ENCODE measurements around the gene FBXO27.
"Not testable (repeated sequence)": the region's sequence is repeated elsewhere in the genome, so short reads cannot be mapped to it uniquely, and the experiment has no call there.

FBXO27 gene

DNA sequence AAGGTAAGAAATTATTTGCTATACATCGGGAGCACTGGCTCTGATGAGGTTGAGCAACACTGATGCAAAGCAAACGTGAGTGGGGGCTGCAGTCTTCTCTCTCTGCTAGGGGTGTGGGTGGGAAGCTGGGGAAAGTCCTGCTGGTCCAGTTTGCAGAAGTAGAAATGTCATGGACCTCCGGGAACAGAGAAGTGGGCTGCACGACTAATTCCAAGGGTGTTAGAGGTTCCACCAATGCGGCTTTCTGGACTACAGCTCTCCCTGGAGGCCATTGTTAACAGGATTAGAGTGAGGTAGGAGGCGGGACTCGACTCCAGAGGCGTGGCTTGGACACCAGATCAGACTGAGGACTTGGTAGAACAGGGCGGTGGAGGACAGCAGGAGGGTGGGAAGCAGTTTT is 5.7 kb upstream of the FBXO27 start:
- peak; percentile 53 for DNase-seq (ENCODE audit: low spot score)

GRCh38 chr19:39037194-39037593 is 4.8 kb upstream of the FBXO27 start:
- DNase-seq (ENCODE audit: low spot score), result no peak

- DNase-seq (ENCODE audit: low spot score), result no peak
Observed at GRCh38 chr19:39036581-39036980, 4.2 kb upstream of the FBXO27 start.

- peak; percentile 32 for DNase-seq (ENCODE audit: low spot score)
Observed at GRCh38 chr19:39031368-39032062, 834 bp downstream of the FBXO27 start.

- no peak for DNase-seq (ENCODE audit: low spot score)
Observed at GRCh38 chr19:39030854-39031367, 1.4 kb downstream of the FBXO27 start.

DNA sequence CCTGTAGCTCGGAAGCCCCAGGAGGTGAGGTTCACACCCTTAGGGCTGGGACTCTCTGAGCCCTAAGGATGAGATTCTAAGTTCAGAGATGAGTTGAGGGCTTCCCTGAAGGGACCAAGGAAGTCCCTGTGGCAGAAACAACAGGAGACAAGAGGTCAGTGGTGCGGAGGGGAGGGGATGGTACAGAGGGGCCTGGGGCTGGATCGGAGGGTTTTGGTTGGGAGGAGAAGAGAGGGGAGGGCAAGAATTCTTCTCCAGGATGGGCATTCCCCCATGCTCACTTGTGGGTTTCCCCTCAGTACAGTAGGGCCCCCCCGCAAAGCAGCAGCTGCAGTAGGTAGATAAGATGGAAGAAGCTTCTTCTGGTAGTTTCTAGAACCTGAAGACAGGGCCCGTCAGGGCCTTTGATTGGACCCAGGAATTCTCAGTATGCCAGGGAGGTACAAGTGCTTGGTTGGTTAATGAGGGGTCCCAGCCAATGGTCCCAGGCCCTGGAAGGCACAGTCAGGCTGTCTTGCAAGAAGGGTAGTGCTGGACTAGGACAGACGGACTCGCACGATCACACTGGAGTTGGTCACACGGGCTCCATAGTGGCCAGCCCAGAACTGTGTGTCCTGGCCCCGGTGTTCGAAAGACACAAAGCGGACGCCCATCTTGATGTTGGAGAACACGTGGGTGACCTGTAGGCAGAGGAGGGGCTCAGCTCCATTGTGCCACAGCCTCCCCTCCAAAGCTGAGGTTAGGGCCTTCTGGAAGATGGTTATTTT is 7.3 kb downstream of the FBXO27 start:
- DNase-seq (ENCODE audit: low spot score), result no peak

- DNase-seq (ENCODE audit: low spot score), result no peak
Observed at GRCh38 chr19:39021063-39021462, 11.3 kb downstream of the FBXO27 start.

- no peak for DNase-seq (ENCODE audit: low spot score)
Observed at GRCh38 chr19:39017646-39018045, 14.7 kb downstream of the FBXO27 start.

DNA sequence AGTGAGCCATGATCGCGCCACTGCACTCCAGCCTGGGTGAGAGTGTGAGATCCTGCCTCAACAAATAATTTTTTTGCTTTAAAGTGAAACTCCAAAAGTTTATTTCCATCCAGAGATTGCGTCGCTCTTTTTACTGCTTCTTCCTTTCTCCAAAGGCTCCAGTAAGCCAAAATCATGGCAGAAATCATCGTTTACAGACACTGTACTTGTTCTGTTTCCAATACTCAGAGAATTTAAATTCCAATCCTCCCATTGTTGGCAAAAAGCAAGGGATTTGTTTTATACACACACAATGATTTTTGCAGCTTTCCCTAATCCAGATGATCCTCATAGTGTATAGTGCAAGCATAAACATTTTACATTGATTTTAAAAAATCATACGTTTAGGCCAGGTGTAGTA is 15.3 kb downstream of the FBXO27 start:
- DNase-seq (ENCODE audit: low spot score), result no peak

DNA sequence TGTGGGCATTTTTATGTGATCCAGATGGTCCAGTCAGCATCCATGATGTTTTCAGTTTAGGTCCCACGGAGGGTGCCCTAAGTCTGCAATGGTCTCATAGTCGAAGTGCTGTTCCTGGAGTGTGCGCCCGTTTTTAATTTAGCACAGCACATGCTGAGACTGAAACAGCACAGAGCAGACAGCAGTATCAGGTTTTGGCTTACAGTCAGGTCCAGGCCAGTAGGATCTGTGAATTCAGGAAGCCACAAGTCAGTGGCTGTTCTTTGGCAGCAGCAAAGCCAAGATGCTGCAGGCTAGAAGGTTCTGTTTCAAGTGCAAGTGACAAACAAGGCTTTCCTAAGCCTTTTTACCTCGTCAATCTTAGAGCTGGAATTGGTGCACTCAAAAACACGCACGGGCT is 18.3 kb downstream of the FBXO27 start:
- DNase-seq (ENCODE audit: low spot score), result no peak

- no peak for DNase-seq (ENCODE audit: low spot score)
Observed at GRCh38 chr19:39009001-39009400, 23.3 kb downstream of the FBXO27 start.

- no peak for DNase-seq (ENCODE audit: low spot score)
Observed at GRCh38 chr19:39008137-39008536, 24.2 kb downstream of the FBXO27 start.

- no peak for DNase-seq (ENCODE audit: low spot score)
Observed at GRCh38 chr19:39007096-39007495, 25.3 kb downstream of the FBXO27 start.

DNA sequence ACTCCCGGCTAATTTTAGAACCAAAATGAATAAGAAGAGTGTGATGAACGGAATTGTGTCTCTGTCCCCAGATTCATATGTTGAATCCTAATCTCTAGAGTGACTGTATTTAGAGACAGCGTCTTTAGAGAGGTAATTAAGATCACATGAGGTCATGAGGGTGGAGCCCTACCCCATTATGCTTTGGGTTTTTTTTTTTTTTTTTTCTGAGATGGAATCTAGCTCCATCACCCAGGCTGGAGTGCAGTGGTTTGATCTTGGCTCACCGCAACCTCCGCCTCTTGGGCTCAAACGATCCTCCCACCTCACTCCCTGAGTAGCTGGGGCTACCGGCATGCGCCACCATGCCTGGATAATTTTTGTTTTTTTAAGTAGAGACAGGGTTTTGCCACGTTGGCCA is 27.9 kb downstream of the FBXO27 start:
- DNase-seq (ENCODE audit: low spot score), result no peak

DNA sequence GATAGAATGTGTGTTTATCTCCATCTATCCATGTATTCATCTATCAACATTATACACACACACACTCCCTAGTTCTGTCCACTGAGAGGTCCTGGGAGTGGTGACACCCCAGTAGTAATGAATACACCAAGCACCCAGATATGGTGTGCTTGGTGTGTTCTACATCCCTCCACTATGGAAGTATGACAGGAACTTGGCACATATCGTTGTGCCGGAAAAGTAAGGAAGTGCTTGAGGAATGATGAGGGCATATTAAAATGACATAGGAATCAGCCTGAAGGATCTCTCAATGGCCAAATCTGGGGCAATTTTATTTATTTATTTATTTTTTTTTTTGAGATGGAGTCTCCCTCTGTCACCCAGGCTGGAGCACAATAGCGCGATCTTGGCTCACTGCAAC is 28.6 kb downstream of the FBXO27 start:
- no peak for DNase-seq (ENCODE audit: low spot score)

DNA sequence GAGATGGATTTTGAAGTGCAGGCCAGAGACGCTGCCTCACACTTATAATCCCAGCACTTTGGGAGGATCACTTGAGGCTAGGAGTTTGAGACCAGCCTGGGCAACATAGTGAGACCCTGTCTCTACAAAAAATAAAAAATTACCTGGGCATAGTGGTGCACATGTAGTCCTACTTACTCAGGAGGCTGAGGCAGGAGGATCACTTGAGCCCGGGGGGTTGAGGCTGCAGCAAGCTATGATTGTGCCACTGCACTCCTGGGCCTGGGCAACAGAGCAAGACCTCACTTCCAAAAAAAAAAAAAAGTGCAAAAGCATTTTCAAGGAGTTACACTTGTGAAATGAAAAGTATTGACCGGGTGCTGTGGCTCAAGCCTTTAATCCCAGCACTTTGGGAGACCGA is 29.2 kb downstream of the FBXO27 start:
- DNase-seq (ENCODE audit: low spot score), result no peak

GRCh38 chr19:39001041-39001440 is 31.3 kb downstream of the FBXO27 start:
- no peak for DNase-seq (ENCODE audit: low spot score)

- not testable (repeated sequence) for DNase-seq (ENCODE audit: low spot score)
Observed at GRCh38 chr19:38997576-38997975, 34.8 kb downstream of the FBXO27 start.

- no peak for DNase-seq (ENCODE audit: low spot score)
Observed at GRCh38 chr19:38993271-38993670, 39.1 kb downstream of the FBXO27 start.

DNA sequence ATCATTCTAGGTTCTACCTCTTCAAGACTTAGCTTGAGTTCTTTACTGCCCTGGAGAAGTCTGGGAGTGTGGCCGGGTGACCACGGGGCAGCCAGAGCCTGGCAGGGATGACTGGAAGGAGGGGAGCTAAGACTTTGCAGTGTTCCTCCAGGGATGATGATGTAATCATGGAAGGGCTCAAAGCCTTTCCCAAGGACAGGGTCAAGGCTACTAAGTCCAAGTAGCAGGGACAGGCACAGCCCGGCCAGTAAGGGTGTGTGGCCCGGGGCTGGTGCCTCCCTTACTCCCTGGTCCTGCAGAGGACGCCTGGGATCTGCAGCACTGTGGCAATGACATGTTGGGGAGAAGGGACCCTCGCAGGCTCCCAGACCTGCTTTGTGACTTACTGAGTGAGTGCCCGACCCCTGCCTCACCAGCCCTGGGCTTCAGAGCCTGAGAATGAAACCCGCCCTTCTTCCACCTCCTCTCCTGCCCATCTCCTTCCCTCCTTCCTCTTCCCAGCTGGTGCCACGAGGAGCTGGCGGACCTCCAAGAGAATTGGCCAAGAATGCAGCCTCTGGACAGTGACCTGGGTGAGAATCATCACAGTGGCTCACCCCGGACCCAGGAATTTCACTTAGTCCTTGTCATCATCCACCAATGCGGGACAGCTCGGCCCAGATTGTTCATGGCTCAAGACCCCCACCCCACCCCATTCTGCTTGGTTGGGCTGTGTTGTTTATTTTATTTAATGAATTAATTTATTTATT is 41.2 kb downstream of the FBXO27 start:
- DNase-seq (ENCODE audit: low spot score), result no peak

DNA sequence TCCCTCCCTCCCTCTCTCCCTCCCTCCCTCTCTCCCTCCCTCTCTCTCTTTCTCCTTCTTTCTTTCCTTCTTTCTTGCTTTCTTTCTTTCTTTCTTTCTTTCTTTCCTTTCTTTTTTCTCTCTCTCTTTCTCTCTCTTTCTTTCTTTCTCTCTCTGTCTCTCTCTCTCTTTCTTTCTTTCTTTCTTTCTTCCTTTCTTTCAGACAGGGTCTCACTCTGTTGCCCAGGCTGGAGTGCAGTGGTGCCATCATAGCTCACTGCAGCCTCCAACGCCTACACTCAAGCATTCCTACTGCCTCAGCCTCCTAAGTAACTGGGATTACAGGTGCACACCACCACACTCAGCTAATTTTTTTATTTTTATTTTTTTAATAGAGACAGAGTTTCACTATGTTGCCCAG is 42.7 kb downstream of the FBXO27 start:
- DNase-seq (ENCODE audit: low spot score), result not testable (repeated sequence)

DNA sequence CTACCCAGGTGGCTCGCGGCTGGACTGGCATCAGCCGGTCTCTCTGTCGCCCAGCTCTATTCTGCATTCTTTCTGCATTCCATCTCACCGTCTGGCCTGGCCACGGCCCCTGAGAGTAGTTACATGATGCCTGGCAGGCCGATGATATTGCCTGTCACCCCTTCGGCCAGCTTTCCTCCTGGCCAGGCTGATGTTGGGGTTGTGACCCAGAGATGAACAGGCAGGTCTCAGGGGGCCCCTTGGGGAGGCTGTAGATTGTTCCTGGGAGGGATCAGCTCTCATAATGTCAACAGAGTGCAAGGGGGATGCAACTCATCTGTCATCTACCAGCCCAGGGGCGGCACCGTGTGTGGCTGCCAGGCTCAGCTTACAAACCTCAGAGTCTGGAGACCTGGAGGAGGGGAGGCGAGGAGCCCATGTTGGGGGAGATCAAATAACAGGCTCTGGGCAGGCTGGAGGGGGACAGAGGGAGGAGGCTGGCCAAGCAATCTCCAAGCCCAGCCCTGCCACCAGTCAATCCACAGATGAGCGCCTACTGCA is 43.2 kb downstream of the FBXO27 start:
- no peak for DNase-seq (ENCODE audit: low spot score)

All from hepatic stellate cell (primary cell).